Neural progenitor cell (in vitro differentiated cells): Measurements from ENCODE around the gene CAMLG.

Experiments
- CTCF ChIP-seq: fragments of 200-600 bp; sonication (generic); IDR thresholded peaks from 2 replicates; pipeline ENCODE4 v1.5.1; 2017; ENCODE audit warnings: antibody characterized with exemption, mild to moderate bottlenecking
- EZH2 ChIP-seq: fragments of 200-600 bp; sonication (generic); IDR thresholded peaks from 2 replicates; pipeline ENCODE4 v1.6.1; 2017; ENCODE audit warnings: antibody characterized with exemption, mild to moderate bottlenecking, moderate library complexity

GRCh38 chr5:134692722-134693121 is 45.6 kb upstream of the CAMLG start:
- TF ChIP-seq CTCF (no peak), EZH2 (no peak)
